Activated T-helper 2 cell treated with anti-CD3 and anti-CD28 coated beads, Interferon-gamma antibody, Interleukin-2, Interleukin-4, amounts not matched to agents 10 μg/mL and 5 μg/mL and 100 μg/mL, durations not matched to agents 14 hours and 24 hours and 36 hours (primary cell): ENCODE data around the gene ABHD2. TPM values are rescaled to one million over a fixed set of nuclear protein-coding genes. Genes with fewer than 3 reads are reported as not detected.

ENCODE experiments used
- DNase-seq: peaks from one replicate; pipeline ENCODE4 v3.0.0; 2021; ENCODE audit warnings: low spot score
- H3K27ac Mint-ChIP-seq: one replicate; pipeline ENCODE4 v1.8.0; 2021; ENCODE audit warnings: mixed read lengths
- H3K27me3 Mint-ChIP-seq: one replicate; pipeline ENCODE4 v1.8.0; 2021; ENCODE audit warnings: low read depth, mixed read lengths
- H3K36me3 Mint-ChIP-seq: one replicate; pipeline ENCODE4 v1.8.0; 2021; ENCODE audit warnings: low read depth, mixed read lengths
- H3K4me1 Mint-ChIP-seq: one replicate; pipeline ENCODE4 v1.8.0; 2021; ENCODE audit warnings: low read depth, mixed read lengths
- H3K4me3 Mint-ChIP-seq: one replicate; pipeline ENCODE4 v1.8.0; 2021; ENCODE audit warnings: low read depth, mild to moderate bottlenecking, moderate library complexity, mixed read lengths
- H3K9me3 Mint-ChIP-seq: one replicate; pipeline ENCODE4 v1.8.0; 2021; ENCODE audit warnings: mixed read lengths
- intact Hi-C: fragments of 100-400 bp; cut with micrococcal nuclease; formaldehyde crosslinking; loops from one replicate; pipeline ENCODE4 v1.15.1; 2023
- total RNA-seq: library from RNA; stranded (reverse); gene quantifications from 2 replicates; pipeline ENCODE4 v1.2.3, GENCODE V29; 2022

ABHD2 gene
- total RNA-seq, 1 donor from 2014 or later = 59.3 TPM

- no peak overlapping the region for H3K27ac Mint-ChIP-seq
Observed at GRCh38 chr15:89093509-89093908, 5.3 kb downstream of the ABHD2 start.

GRCh38 chr15:89095073-89095472 is 6.8 kb downstream of the ABHD2 start:
- Mint-ChIP-seq H3K9me3 (no peaks in the 10 kb centered on the region), H3K4me3 (no peak overlapping the region), H3K27ac (no peak overlapping the region), H3K27me3 (no peaks in the 10 kb centered on the region), H3K36me3 (peaks cover 28% of the 10 kb centered on the region), H3K4me1 (peaks cover 36% of the 10 kb centered on the region)
- intact Hi-C loops = no loop called here
- DNase-seq = no peak

More at GRCh38 chr15:89093509-89093908, 5.3 kb downstream of the ABHD2 start:
- Mint-ChIP-seq H3K4me1 (peaks cover 43% of the 10 kb centered on the region), H3K36me3 (peaks cover 25% of the 10 kb centered on the region), H3K27me3 (no peaks in the 10 kb centered on the region), H3K4me3 (peak overlapping the region; percentile 37), H3K9me3 (no peaks in the 10 kb centered on the region)
- DNase-seq = no peak
- intact Hi-C loops = no loop called here

- no peaks in the 10 kb centered on the region for H3K27me3 Mint-ChIP-seq
- DNase-seq = no peak
- H3K4me1 Mint-ChIP-seq = peaks cover 33% of the 10 kb centered on the region
- no peak overlapping the region for H3K4me3 Mint-ChIP-seq
- peaks cover 30% of the 10 kb centered on the region for H3K36me3 Mint-ChIP-seq
- intact Hi-C loops = no loop called here
- no peaks in the 10 kb centered on the region for H3K9me3 Mint-ChIP-seq
- no peak overlapping the region for H3K27ac Mint-ChIP-seq
Observed at GRCh38 chr15:89095556-89095955, 7.3 kb downstream of the ABHD2 start.

GRCh38 chr15:89096664-89097063 is 8.4 kb downstream of the ABHD2 start:
- peaks cover 32% of the 10 kb centered on the region for H3K4me1 Mint-ChIP-seq
- DNase-seq = no peak
- no peak overlapping the region for H3K27ac Mint-ChIP-seq
- intact Hi-C loops = no loop called here
- no peaks in the 10 kb centered on the region for H3K27me3 Mint-ChIP-seq
- H3K4me3 Mint-ChIP-seq = no peak overlapping the region
- no peaks in the 10 kb centered on the region for H3K9me3 Mint-ChIP-seq
- H3K36me3 Mint-ChIP-seq = peaks cover 24% of the 10 kb centered on the region

DNA sequence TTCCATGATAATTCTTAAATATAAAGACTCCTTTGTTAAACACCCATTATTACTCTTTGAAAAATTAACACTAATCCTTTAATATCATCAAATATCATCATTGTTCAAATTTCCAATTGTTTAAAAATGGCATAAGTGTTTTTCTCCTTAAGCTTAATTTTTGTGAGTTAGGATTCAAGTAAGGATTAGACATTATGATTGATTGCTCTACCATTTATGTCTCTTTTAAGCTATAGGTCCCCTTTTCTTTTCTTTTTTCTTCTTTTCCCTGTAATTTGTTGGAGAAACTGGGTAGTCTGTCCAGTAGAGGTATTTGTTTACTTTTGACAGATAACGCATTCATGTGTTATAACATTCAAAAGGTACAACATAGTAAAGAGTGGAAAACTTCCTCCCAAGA is 9.1 kb downstream of the ABHD2 start:
- Mint-ChIP-seq H3K36me3 (peaks cover 23% of the 10 kb centered on the region), H3K27me3 (no peaks in the 10 kb centered on the region), H3K9me3 (no peaks in the 10 kb centered on the region), H3K4me1 (peaks cover 30% of the 10 kb centered on the region), H3K27ac (no peak overlapping the region), H3K4me3 (no peak overlapping the region)
- intact Hi-C loops = no loop called here
- DNase-seq = no peak

DNA sequence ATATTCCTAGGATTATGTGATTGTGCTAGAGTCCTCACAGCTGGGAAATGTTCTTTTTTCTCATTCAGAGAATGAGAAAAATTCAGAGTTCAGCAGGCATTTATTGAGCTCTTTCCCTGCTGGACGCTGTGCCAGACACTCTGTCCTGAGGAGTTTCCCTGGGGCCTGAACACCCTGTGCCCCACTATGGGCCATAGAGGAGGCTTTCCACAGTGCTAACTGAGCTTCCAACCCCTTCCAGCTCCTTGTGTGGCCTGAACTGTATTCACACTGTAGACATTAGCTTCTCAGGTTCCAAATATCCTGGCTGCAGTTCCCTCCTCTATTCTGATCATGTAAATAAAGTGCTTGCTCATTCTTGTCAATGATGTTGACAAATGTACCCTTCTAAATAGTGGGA is 10.0 kb downstream of the ABHD2 start:
- Mint-ChIP-seq H3K9me3 (no peaks in the 10 kb centered on the region), H3K4me3 (no peak overlapping the region), H3K27me3 (no peaks in the 10 kb centered on the region), H3K36me3 (peaks cover 26% of the 10 kb centered on the region), H3K27ac (no peak overlapping the region), H3K4me1 (peaks cover 26% of the 10 kb centered on the region)
- intact Hi-C loops = no loop called here
- DNase-seq = no peak

GRCh38 chr15:89099968-89100367 is 11.7 kb downstream of the ABHD2 start:
- Mint-ChIP-seq H3K4me3 (no peak overlapping the region), H3K27ac (no peak overlapping the region), H3K27me3 (no peaks in the 10 kb centered on the region), H3K9me3 (no peaks in the 10 kb centered on the region), H3K36me3 (peaks cover 29% of the 10 kb centered on the region), H3K4me1 (peaks cover 19% of the 10 kb centered on the region)
- DNase-seq = no peak
- intact Hi-C loops = no loop called here

DNA sequence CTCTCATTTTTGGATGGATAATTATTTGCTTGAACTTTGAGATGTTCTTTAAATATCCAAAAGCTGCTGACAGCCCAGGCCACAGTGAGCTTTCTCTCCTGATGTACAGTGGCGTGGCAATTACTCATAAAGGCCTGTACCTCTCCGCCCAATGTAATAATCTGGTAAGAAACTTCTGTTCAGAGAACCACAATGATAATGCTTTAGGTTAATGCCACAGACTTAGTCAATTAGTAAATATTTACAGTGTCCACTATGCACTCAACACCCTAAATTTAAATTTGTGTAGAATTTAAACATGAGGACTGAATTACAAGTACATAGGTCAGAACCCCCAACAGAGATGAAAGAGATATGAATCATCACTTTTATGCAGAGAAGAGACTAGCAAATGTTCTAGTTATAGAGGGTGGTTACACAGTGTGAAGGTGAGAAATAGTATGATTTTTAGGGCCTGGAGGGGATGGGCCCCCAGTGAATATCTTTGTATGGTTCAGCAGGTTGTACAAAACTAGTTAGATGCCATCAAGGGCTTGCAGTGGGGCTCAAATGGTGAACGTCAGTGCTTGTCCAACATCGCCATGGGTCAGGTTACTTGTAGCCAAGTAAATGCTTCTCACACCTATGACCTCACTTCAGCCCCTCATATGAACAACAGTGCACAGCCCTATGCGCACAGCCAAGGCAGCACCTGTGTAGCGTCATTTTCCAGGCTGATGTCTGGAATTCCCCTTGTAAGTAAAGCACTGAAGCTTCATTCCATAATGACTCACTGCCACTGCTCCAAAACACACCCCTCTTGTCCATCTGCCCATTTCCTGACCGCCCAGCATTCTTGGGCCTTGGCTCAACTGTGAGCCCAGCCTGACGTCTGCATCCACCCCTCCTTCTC is 13.3 kb downstream of the ABHD2 start:
- Mint-ChIP-seq H3K27ac (peak overlapping the region; percentile 69), H3K4me1 (peaks cover 20% of the 10 kb centered on the region), H3K9me3 (no peaks in the 10 kb centered on the region), H3K4me3 (no peak overlapping the region), H3K36me3 (peaks cover 35% of the 10 kb centered on the region), H3K27me3 (no peaks in the 10 kb centered on the region)
- DNase-seq = no peak
- intact Hi-C loops = no loop called here

DNA sequence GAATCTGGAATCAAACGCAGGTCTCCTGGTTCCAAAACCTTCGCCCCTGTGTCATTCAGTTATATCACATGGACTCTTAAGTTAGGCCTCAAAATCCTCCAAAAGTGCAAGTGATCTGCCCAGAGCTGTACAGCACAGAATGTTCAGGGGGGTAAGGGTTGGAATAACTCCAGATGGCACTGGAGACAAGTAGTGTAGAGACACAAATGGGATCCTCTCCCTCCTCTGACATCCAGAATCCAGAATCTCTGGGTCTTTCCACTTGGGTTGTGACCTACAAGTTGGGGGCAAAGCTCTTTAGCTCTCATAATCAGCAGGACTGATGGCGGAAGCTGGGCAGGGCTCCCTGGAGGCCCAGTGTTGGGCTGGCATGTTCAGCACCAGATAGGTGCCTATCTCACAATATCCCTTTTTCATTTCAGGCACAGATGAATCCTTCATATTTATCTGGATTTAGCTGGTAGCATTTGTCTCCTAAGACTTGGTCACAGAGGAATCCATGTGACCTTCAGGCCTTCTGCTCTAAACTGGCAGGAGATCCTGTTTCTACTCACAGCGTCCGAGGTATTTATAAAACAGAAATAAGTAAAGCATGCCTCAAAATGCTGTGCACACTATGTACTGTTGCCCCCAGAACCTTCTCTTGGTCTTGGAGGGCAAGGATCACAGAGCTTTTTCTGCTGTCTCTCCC is 15.4 kb downstream of the ABHD2 start:
- Mint-ChIP-seq H3K27me3 (no peaks in the 10 kb centered on the region), H3K4me1 (peaks cover 31% of the 10 kb centered on the region), H3K4me3 (no peak overlapping the region), H3K9me3 (no peaks in the 10 kb centered on the region), H3K27ac (no peak overlapping the region), H3K36me3 (peaks cover 50% of the 10 kb centered on the region)
- intact Hi-C loops = no loop called here
- no peak for DNase-seq

GRCh38 chr15:89104172-89104564 is 15.9 kb downstream of the ABHD2 start:
- Mint-ChIP-seq H3K27me3 (no peaks in the 10 kb centered on the region), H3K4me1 (peaks cover 30% of the 10 kb centered on the region), H3K4me3 (no peak overlapping the region), H3K27ac (no peak overlapping the region), H3K9me3 (no peaks in the 10 kb centered on the region), H3K36me3 (peaks cover 50% of the 10 kb centered on the region)
- no peak for DNase-seq
- intact Hi-C loops = no loop called here

- intact Hi-C loops = no loop called here
- DNase-seq = no peak
- H3K9me3 Mint-ChIP-seq = no peaks in the 10 kb centered on the region
- peaks cover 46% of the 10 kb centered on the region for H3K36me3 Mint-ChIP-seq
- H3K4me1 Mint-ChIP-seq = peaks cover 33% of the 10 kb centered on the region
- H3K27ac Mint-ChIP-seq = no peak overlapping the region
- H3K4me3 Mint-ChIP-seq = no peak overlapping the region
- no peaks in the 10 kb centered on the region for H3K27me3 Mint-ChIP-seq
Observed at GRCh38 chr15:89105147-89105546, 16.9 kb downstream of the ABHD2 start.

- no peaks in the 10 kb centered on the region for H3K27me3 Mint-ChIP-seq
- peaks cover 25% of the 10 kb centered on the region for H3K4me1 Mint-ChIP-seq
- intact Hi-C loops = no loop called here
- H3K36me3 Mint-ChIP-seq = peaks cover 44% of the 10 kb centered on the region
- H3K9me3 Mint-ChIP-seq = no peaks in the 10 kb centered on the region
- H3K27ac Mint-ChIP-seq = no peak overlapping the region
- no peak for DNase-seq
- no peak overlapping the region for H3K4me3 Mint-ChIP-seq
Observed at GRCh38 chr15:89106200-89106599, 17.9 kb downstream of the ABHD2 start.

- no peak for DNase-seq
- no peaks in the 10 kb centered on the region for H3K27me3 Mint-ChIP-seq
- H3K4me3 Mint-ChIP-seq = no peak overlapping the region
- intact Hi-C loops = no loop called here
- H3K36me3 Mint-ChIP-seq = peaks cover 37% of the 10 kb centered on the region
- peaks cover 23% of the 10 kb centered on the region for H3K4me1 Mint-ChIP-seq
- no peaks in the 10 kb centered on the region for H3K9me3 Mint-ChIP-seq
- H3K27ac Mint-ChIP-seq = no peak overlapping the region
Observed at GRCh38 chr15:89107984-89108383, 19.7 kb downstream of the ABHD2 start.
